ENCODE measurements around the gene PCMTD2. TPM values are rescaled to one million over a fixed set of nuclear protein-coding genes. Genes with fewer than 3 reads are reported as not detected.

Gene PCMTD2
- total and polyA plus RNA-seq, 2 of the 13 experiments (the other 11 are each of a cell fraction or from before 2014, with no cell fraction given): 47.0 to 76.9 TPM

GRCh38 chr20:64223526-64224067, 32.0 kb upstream of the PCMTD2 start (continued):
- peak; percentile 76; the same call in 1 of the 2 replicates for TF ChIP-seq TBX2 (CRISPR knock-in tag; IDR thresholded peaks at IDR 0.05; ENCODE audit: borderline replicate concordance)
- TF ChIP-seq ZNF34 (CRISPR knock-in tag; IDR thresholded peaks at IDR 0.05; ENCODE audit: borderline replicate concordance): peak; percentile 90
- 0 out of 2 replicates have a peak, but pooled peaks have one; percentile 17 for TF ChIP-seq EEA1 (CRISPR knock-in tag; IDR thresholded peaks at IDR 0.05; ENCODE audit: borderline replicate concordance)
- no peak for TF ChIP-seq ZC3H13 (CRISPR knock-in tag; IDR thresholded peaks at IDR 0.05)
- TF ChIP-seq HNF1A (IDR thresholded peaks at IDR 0.05; ENCODE audit: low read depth): no peak
- TF ChIP-seq HNF1A (CRISPR knock-in tag; IDR thresholded peaks at IDR 0.05; ENCODE audit: borderline replicate concordance): 0 out of 2 replicates have a peak, but pooled peaks have one; percentile 36
- TF ChIP-seq FOXA1 (IDR thresholded peaks at IDR 0.05): no peak
- 0 out of 2 replicates have a peak, but pooled peaks have one; percentile 19 for TF ChIP-seq FOXA1 (CRISPR knock-in tag; IDR thresholded peaks at IDR 0.05)
- TF ChIP-seq ZBTB25 (CRISPR knock-in tag; IDR thresholded peaks at IDR 0.05): no peak; the same call in 1 of the 2 replicates
- TF ChIP-seq KDM2A (CRISPR knock-in tag; IDR thresholded peaks at IDR 0.05; ENCODE audit: borderline replicate concordance, low read depth): peak; percentile 69; the same call in 1 of the 2 replicates
- no peak for TF ChIP-seq ZNF605 (CRISPR knock-in tag; IDR thresholded peaks at IDR 0.05)
- TF ChIP-seq MIXL1 (CRISPR knock-in tag; IDR thresholded peaks at IDR 0.05): no peak
- TF ChIP-seq RARG (CRISPR knock-in tag; IDR thresholded peaks at IDR 0.05; ENCODE audit: low read depth): no peak
- no peak for TF ChIP-seq BRF2 (CRISPR knock-in tag; IDR thresholded peaks at IDR 0.05)
- TF ChIP-seq ZNF280D (CRISPR knock-in tag; IDR thresholded peaks at IDR 0.05): peak; percentile 44; the same call in 1 of the 2 replicates
- peak; percentile 64 for TF ChIP-seq PAXIP1 (CRISPR knock-in tag; conservative IDR thresholded peaks at IDR 0.05)
- peak; percentile 96 for TF ChIP-seq RAD21 (CRISPR knock-in tag; IDR thresholded peaks at IDR 0.05)
